GM18526 (cell line): ENCODE measurements around the gene TMC6.

Experiments used
- POLR2A ChIP-seq: IDR thresholded peaks from 3 replicates; pipeline ENCODE4 v1.6.1; 2011; ENCODE audit not compliant: insufficient read length; ENCODE audit errors: extremely low read depth

TMC6 gene

DNA sequence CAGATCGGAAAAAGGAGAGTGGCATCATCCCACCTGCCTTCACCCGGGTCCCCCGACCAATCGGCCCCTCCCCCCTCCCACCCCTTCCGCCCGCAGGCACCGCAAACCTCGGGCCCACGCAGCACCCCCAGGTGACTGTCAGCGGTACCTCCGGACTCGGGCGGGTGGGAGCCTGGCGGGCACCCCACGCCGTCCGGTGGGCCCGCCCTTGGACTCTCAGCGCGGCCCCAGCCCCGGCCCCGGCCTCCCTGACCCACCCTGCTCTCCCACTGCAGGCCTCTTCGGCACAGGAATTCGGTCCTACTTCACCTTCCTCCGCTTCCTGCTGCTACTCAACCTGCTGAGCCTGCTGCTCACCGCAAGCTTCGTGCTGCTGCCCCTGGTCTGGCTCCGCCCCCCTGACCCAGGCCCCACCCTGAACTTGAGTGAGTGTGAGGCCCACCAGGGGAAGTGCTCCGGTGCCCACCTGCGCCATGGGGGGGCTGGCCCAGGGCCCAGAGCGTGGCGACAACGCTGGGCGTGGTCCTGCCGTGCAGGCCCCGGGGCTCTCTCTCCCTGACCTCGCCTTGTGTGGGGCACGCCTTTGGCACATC, 3.6 kb upstream of the TMC6 start:
- peak; percentile 65 for TF ChIP-seq POLR2A

DNA sequence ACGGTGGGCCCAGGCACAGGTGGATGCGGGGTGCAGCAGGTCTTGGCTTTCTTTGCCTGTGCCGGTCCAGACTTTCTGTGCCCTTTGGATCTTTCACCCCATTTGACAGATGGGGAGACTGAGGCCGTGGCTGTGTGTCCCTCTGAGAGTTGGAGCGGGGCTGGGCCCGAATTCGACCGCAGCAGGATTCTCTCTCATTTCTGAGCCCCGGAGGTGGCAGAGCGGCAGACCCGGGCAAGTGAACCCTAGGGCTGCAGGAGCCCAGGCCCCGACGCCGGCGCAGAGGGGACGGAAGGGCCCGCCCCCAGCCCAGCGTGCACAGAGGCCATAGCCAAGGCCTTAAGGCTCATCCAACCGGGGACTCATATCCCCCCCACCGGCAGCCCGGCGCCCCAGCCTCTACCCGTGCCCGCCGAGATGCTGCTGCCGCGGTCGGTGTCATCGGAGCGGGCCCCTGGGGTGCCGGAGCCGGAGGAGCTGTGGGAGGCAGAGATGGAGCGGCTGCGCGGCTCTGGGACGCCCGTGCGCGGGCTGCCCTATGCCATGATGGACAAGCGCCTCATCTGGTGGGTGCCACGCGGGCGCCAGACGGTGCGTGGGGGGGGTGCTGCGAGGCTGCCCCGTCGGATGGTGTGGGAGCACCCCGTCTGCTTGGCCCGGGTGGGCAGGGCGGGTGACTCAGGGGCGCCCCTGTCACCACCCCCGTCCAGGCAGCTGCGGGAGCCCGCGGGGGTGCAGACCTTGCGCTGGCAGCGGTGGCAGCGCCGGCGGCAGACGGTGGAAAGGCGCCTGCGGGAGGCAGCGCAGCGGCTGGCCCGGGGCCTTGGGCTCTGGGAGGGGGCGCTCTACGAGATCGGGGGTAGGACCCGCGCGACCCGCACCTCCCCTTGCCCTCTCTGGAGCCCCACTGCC, 2.9 kb upstream of the TMC6 start:
- no peak for TF ChIP-seq POLR2A

DNA sequence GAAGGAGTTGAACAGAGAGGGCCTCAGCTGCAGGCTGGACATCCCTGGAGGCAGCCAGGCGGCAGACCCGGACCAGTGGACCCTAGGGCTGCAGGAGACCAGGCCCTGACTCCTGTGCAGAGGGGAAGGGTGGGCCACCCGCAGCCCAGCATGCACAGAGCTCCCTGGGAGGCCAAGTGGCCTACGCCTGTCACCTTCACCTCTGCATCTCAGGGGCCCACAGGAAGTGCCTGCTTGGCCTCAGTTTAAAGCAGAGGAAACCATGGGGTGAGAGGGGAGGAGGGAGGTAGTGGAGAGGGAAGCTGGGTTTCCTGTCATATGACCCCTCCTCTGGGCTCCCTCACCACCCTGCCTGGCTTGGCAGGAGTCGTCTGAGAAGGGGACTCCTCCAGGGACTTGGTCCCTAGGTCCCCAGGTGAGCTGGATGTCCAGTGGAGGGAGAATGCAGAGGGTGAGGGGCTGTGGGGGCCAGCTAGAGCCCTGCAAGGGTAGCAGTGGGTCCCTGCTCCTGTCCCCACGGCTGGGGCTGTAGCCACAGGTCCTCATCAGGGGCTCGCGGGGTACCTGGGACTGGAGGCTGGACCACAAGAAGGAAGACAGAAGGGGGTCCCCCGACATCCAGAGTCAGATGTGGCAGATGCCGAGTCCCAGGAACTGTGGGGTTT, 2.0 kb upstream of the TMC6 start, which contains the start of gene TMC8:
Gene TMC8 (plus strand): TSS at position 335 of the 665 bp plus-strand sequence. CDS start 818 bp downstream, outside the sequence.
- TF ChIP-seq POLR2A, result peak; percentile 88

DNA sequence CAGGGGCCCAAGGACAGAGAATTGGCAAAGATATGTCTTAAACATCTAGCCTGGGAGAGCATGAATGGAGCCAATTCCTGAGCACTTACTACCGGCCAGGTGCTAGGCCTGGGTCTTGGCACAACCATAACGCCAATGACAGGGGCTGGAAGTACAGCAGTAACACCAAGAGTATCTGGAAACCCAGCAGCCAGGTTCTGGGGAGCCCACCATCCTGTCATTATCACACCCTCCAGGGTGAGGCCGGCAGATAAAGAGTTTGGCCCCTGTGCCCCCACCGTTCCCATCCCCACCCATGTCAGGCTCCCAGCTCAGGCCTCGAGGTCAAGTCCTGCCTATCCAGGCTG, 1.5 kb upstream of the TMC6 start:
- no peak for TF ChIP-seq POLR2A

DNA sequence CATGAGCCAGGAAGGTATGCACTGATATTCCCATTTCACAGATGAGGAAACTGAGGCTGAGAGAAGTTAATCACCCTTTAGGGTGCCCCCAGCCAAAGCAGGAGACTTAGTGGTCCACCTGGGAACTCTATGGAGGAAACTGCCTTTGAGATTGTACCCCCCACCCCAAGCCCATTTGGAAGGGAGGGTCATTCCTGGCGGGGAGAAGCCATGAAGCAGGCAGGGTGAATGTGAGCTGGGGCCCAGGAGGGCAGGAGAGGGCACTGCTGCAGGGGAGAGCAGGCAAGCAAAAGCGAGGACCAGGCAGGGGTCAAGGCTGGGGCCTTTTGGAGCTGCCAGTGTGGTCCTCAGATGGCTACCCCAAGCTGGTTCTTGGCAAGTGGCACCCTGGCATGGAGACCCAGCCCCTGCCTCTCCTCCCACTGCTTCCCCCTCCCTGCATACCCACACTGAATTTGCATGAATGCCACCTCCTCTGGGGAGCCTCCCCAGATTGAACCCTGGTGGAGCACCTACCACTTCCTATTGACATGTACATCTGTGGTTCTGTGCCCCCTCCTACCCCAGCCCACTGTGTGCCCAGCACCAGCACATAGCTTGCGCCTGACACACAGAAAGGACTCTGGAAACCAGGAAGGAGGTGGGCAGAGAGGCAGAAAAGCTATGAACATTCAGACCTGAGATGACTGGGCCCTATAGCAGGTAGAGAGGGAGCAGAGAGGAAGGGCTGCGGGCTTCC, 965 bp upstream of the TMC6 start:
- no peak for TF ChIP-seq POLR2A

DNA sequence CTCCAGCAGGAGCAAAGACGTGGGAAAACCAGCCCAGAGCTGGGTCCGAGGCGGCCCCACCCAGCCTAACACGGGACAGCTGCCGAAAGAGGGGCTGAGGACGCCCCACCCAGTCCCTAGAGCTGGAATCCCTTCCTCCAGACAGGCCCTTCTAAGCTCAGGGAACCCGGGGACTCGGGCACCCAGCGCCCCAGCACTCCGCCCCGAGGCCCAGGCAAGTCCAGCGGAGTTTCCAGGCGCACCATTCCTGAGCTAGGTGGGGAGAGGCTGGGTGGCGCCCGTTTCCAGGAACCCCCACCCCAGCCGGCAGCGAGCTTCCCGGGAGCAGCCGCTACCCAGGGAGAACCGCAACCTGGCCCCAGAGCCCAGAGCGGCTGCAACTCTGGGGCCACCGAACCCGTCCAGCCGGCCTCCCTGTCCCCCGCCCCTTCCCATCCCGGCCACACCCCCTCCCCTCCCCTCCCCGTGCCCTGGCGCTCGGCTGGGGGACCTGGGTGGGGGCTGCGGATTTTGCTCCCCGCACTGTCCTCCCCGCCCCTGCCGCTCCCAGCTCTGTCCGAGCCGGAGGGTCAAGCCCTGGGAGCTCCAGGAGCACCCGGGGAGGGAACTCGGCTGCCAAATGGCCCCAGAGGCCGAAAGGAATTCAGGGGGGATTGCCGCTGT, 536 bp downstream of the TMC6 start:
- no peak for TF ChIP-seq POLR2A

DNA sequence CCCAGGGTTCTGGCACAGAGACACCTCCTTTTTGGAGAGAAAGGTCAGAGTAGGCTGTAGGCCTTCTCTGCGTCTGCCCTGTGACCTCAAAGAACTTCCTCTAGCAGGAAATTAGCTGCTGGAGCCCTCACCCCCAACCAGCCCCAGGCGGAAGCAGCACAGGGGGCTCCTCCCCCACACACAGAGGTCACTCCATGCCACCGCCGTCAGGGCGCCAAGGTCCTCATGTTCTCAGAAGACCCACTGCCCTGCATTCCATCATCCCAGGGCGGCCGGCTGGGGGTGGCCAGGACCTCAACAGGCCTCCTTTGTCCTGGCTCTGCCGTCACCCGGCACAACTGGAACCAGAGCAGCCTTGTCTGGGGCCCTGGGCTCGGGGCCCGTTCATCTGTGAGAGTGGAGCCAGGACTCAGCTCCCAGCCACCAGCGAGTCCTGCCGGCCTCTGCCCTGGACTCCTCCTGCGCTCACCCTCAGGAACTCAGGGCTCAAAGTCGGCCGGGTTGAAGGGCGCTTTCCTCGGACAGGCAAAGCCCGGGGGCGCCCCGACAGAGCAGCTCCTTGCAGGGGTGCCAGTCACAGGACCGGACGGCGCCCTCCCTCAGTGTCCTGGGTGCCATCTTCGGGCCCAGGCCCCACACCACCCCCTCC, 1.2 kb downstream of the TMC6 start:
- TF ChIP-seq POLR2A, result peak; percentile 69

DNA sequence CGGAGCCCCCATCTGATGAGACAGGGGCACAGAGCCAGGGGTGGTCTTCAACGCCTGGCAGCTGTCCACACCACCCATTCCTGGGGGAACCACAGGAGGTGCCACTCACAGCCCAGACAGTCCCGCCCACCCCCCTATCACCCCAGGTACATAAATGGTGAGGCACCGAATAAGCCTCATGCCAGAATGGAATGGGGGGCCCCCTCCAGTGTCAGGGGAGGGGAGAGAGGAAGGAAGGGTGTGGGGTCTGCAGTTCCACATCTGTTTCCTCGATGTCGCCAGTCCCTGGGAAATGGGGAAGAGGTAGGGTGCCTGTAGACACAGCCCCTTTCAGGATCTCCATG, 1.7 kb downstream of the TMC6 start:
- no peak for TF ChIP-seq POLR2A

DNA sequence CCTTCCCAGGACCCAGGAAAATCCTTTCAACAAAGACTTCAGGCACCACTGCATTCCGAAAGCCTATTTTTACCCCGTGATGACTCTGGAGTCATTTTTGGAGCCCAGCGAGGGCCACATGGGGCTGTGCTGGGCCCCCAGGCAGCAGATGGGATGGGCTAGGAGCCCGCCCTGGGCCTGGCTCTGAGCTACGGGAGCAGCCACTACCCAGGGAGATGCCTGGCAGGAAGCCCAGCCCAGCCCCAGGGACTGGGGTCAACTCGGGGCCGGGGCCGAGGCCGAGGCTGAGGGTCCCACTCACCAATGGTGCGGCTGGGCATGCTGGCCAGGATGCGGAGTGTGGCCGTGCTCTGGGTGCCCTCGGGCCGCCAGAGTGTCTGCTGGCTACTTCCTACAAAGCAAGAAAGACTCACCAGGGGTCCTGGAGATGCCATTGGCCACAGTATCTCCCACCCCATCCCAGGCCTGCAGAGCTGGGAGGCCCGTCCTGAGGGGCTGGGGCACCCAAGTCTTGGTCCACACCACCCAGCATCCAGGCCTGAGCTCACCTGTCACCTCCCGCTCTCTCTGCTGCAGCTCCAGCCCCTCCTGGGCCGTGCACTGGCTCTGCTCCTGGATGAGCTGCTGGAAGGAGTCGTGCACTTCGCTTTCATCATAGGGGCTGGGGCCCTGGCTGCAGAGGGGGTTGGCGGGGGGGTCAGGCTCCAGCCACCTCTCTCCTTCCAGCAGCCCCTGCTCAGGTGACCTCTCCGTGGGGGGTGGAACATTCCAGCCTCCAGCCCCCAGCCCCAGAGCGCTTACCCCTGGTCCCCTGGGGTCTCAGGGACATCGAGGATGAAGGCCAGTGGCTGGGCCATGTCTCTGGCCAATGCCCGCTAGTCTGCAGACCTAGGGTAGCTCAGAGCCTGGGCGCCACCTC, 2.3 kb downstream of the TMC6 start:
- peak; percentile 14 for TF ChIP-seq POLR2A

DNA sequence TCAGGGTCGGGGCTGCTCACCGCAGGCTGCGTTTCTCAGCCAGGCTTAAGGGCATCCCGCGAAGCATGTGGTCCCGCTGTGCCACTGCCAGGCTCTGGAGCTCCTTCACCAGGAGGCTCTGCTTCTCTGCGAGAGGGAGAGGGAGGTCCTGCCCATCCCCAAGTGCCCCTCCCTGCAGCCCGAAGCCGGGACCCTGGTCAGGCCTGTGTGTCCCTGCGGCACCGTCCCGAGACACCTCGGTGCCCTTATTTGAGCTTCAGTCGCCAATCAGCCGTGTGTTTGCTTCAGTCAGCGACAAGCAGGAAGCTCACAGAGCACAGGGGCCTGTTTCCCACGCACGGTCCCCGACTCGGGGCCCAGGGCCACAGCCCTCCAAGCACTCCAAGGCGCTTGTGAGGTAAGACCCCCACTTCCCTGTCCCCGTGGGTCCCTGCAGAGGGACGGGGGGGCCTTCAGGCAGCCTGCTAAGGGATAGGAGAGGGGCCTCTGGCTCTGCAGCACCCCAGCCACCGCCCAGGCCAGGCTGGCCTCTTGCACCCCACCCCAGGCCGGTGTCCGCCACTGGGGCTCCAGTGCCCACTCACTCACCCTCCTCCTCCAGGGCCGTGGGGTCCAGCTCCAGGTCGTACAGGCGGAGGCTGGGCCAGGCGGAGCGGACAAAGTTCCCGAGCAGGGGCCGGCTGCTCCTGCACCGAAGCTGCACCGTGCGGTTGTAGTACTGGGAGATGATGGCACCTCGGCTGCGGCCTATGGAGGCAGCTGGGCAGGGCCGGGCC, 3.2 kb downstream of the TMC6 start:
- TF ChIP-seq POLR2A, result no peak

DNA sequence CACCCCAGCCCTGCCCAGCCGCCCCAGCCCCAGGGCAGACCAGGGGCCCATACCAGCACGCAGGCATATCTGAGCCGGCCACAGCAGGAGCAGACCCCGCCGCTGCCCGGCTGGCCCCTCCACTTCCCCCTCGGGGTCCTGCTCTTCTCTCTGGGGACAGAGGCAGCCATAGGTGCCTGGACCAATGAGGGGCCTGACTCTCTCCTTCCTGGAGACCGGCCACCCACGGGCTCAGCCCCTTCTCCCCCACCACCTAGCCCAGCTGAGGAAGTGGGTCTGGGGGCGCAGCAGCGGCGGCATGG, 3.8 kb downstream of the TMC6 start:
- TF ChIP-seq POLR2A, result no peak

DNA sequence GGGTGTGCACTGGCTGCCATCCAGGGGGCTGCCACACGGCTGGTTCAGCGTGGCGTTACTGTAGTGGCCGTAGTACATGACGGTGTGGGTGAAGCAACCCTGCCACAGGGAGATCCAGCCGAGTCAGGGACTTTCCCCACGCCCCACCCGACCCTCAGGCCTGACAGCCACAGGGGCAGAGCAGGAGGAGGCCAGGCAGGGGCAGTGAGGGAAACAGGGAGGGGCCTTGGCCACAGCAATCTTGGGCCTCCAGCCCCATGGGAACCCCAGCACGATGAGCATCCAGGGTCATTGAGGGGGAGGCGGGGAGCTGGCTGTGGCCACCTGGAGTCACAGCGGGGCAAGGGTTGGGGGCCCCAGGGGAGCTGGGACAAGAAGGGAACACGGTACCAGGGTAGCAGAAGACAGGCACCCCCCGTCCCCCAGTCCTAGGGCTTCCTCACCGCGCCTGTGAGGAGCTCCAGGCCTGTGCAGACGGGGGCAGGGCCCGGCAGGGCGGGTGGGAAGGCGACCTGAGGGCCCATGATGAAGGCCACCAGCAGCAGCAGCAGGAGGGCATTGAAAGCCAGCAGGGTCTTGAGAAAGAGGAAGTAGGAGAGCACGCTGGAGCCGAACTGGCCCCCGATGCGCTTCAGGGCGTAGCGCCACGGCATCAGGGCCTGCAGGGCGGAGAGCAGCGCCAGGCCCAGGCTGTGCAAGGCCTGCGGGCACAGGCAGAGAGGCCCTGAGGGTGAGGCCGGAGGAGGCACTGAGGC, 4.3 kb downstream of the TMC6 start:
- TF ChIP-seq POLR2A, result peak; percentile 59
